Measurements from ENCODE around the gene SMU1.

DNA sequence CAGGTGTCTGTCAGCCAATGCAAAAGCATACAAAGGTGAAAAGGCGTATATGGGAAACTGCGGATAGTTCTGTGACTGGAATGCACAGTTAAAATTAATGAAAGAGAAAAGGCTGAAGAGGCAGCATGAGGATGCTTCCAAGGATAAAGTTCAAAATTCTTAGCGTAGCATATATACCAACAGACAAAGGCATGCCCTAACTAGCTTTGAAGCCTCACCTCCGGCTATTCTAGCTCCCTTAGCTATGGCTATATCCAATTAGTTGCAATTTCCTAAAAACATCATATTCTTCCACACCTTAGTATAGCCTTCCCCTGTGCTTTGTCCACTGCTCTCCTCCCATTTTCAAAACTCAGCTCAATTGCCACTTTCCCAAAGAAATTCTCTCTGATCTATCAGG lies 52.8 kb downstream of the SMU1 start:
- TF ChIP-seq, protein P1, sequence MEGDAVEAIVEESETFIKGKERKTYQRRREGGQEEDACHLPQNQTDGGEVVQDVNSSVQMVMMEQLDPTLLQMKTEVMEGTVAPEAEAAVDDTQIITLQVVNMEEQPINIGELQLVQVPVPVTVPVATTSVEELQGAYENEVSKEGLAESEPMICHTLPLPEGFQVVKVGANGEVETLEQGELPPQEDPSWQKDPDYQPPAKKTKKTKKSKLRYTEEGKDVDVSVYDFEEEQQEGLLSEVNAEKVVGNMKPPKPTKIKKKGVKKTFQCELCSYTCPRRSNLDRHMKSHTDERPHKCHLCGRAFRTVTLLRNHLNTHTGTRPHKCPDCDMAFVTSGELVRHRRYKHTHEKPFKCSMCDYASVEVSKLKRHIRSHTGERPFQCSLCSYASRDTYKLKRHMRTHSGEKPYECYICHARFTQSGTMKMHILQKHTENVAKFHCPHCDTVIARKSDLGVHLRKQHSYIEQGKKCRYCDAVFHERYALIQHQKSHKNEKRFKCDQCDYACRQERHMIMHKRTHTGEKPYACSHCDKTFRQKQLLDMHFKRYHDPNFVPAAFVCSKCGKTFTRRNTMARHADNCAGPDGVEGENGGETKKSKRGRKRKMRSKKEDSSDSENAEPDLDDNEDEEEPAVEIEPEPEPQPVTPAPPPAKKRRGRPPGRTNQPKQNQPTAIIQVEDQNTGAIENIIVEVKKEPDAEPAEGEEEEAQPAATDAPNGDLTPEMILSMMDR (IDR thresholded peaks at IDR 0.05; ENCODE audit: insufficient read depth, low read length, poor library complexity, severe bottlenecking), result no peak
- TF ChIP-seq EZH2phosphoT487 (conservative IDR thresholded peaks at IDR 0.05; ENCODE audit: low read length), result no peak

All from SU-DHL-6 (cell line).